Measurements from ENCODE around the gene MACF1.
A peak's percentile ranks its signal among the peaks of the same experiment; 100 is the strongest.

The MACF1 gene

GRCh38 chr1:39266792-39267191 lies 62.3 kb downstream of the MACF1 start:
- DNase-seq (ENCODE audit: low spot score): no peak

- DNase-seq (ENCODE audit: low spot score): peak; percentile 86
Observed at GRCh38 chr1:39268112-39268581, 63.7 kb downstream of the MACF1 start.

GRCh38 chr1:39268906-39269305 lies 64.4 kb downstream of the MACF1 start:
- peak; percentile 28 for DNase-seq (ENCODE audit: low spot score)

GRCh38 chr1:39269349-39269748 lies 64.9 kb downstream of the MACF1 start:
- no peak for DNase-seq (ENCODE audit: low spot score)

- DNase-seq (ENCODE audit: low spot score): peak; percentile 35
Observed at GRCh38 chr1:39269791-39270342, 65.4 kb downstream of the MACF1 start.

GRCh38 chr1:39270368-39270767 lies 65.9 kb downstream of the MACF1 start:
- DNase-seq (ENCODE audit: low spot score): no peak

- DNase-seq (ENCODE audit: low spot score): peak; percentile 62
Observed at GRCh38 chr1:39272027-39272797, 67.7 kb downstream of the MACF1 start.

GRCh38 chr1:39272798-39273469 lies 68.4 kb downstream of the MACF1 start:
- DNase-seq (ENCODE audit: low spot score): peak; percentile 81

- DNase-seq (ENCODE audit: low spot score): no peak
Observed at GRCh38 chr1:39275836-39276507, 71.5 kb downstream of the MACF1 start.

- no peak for DNase-seq (ENCODE audit: low spot score)
Observed at GRCh38 chr1:39277879-39278278, 73.4 kb downstream of the MACF1 start.

GRCh38 chr1:39282537-39283216 lies 78.2 kb downstream of the MACF1 start:
- no peak for DNase-seq (ENCODE audit: low spot score)

- DNase-seq (ENCODE audit: low spot score): no peak
Observed at GRCh38 chr1:39283858-39284257, 79.4 kb downstream of the MACF1 start.

GRCh38 chr1:39287541-39287940 lies 83.0 kb downstream of the MACF1 start:
- no peak for DNase-seq (ENCODE audit: low spot score)

GRCh38 chr1:39288735-39289465 lies 84.4 kb downstream of the MACF1 start:
- DNase-seq (ENCODE audit: low spot score): no peak

GRCh38 chr1:39292401-39292800 lies 87.9 kb downstream of the MACF1 start:
- DNase-seq (ENCODE audit: low spot score): no peak

GRCh38 chr1:39293375-39294070 lies 89.0 kb downstream of the MACF1 start:
- peak; percentile 70 for DNase-seq (ENCODE audit: low spot score)

- DNase-seq (ENCODE audit: low spot score): no peak
Observed at GRCh38 chr1:39294531-39294930, 90.0 kb downstream of the MACF1 start.

- DNase-seq (ENCODE audit: low spot score): no peak
Observed at GRCh38 chr1:39295901-39296300, 91.4 kb downstream of the MACF1 start.

GRCh38 chr1:39297551-39297950 lies 93.1 kb downstream of the MACF1 start:
- DNase-seq (ENCODE audit: low spot score): no peak

- DNase-seq (ENCODE audit: low spot score): no peak
Observed at GRCh38 chr1:39301606-39302005, 97.1 kb downstream of the MACF1 start.

- no peak for DNase-seq (ENCODE audit: low spot score)
Observed at GRCh38 chr1:39305555-39305954, 101.1 kb downstream of the MACF1 start.

Data from globus pallidus (tissue), 1 donor.